Thymus (tissue), 11 donors: Measurements from ENCODE around the gene SUMO1. TPM values are rescaled to one million over a fixed set of nuclear protein-coding genes. Genes with fewer than 3 reads are reported as not detected.
"Not testable (repeated sequence)": the region's sequence is repeated elsewhere in the genome, so short reads cannot be mapped to it uniquely, and the experiment has no call there.

ENCODE experiments used
- DNase-seq, 9 donors: peaks; one replicate each; pipeline ENCODE4 v3.0.0-alpha.2; 2013; ENCODE audit warnings: low spot score in 9 of 9, low read depth in 6 of 9, missing footprints in 1 of 9
- H3K27ac ChIP-seq, 2 donors: one replicate each; pipeline ENCODE4 v1.5.1; 2013; ENCODE audit warnings: control low read depth in 1 of 2, low read depth in 1 of 2, low read length in 1 of 2, mild to moderate bottlenecking in 1 of 2, moderate library complexity in 1 of 2
- H3K27me3 ChIP-seq, 2 donors: one replicate each; pipeline ENCODE4 v1.5.1; 2013; ENCODE audit warnings: low read length in 1 of 2; ENCODE audit not compliant: control insufficient read depth in 2 of 2, insufficient read depth in 1 of 2
- H3K36me3 ChIP-seq, 2 donors: one replicate each; pipeline ENCODE4 v1.5.1; 2013; ENCODE audit warnings: low read length in 1 of 2, mild to moderate bottlenecking in 1 of 2, moderate library complexity in 1 of 2; ENCODE audit not compliant: control insufficient read depth in 2 of 2, insufficient read depth in 2 of 2
- H3K4me1 ChIP-seq, 2 donors: one replicate each; pipeline ENCODE4 v1.5.1; 2013; ENCODE audit warnings: low read length in 2 of 2; ENCODE audit not compliant: control insufficient read depth in 2 of 2, insufficient read depth in 2 of 2
- H3K4me3 ChIP-seq, 2 donors: one replicate each; pipeline ENCODE4 v1.5.1; 2013; ENCODE audit warnings: low read length in 2 of 2, control low read depth in 1 of 2, mild to moderate bottlenecking in 1 of 2
- H3K9me3 ChIP-seq, 2 donors: one replicate each; pipeline ENCODE4 v1.5.1; 2013; ENCODE audit warnings: low read length in 1 of 2, mild to moderate bottlenecking in 1 of 2; ENCODE audit not compliant: control insufficient read depth in 2 of 2, insufficient read depth in 1 of 2
- WGBS: extraction: QIAGEN DNeasy Blood & Tissue Kit; methylation state at CpG from one replicate; pipeline ENCODE4 v1.1.7; 2013; 5-methylcytosine and 5-hydroxymethylcytosine counted together
- polyA plus RNA-seq: library from polyadenylated mRNA; stranded (reverse); fragments of 200-250 nt; gene quantifications from one replicate; pipeline ENCODE4 v1.2.3, GENCODE V29; 2013
- total RNA-seq: library from RNA; stranded (reverse); fragments of 120-200 nt; gene quantifications from one replicate; pipeline ENCODE4 v1.2.4, GENCODE V29; 2013
- donor health status: healthy.

SUMO1 gene
- total and polyA plus RNA-seq, 2 donors: 144 to 177 TPM

- Histone ChIP-seq H3K9me3 (no peaks in the 10 kb centered on the region), H3K27ac (peak overlapping the region in 1 of 2 donors; percentile 100), H3K4me3 (peak overlapping the region; percentile 96 to 97), H3K4me1 (peaks cover 8 to 18% of the 10 kb centered on the region in 2 donors), H3K36me3 (no peaks in the 10 kb centered on the region), H3K27me3 (no peaks in the 10 kb centered on the region)
- 12% methylated on average over 9 of the region's 9 CpGs for WGBS
- peak in 3 of 9 donors; percentile 24 to 48 (median 35) for DNase-seq
These were observed 29.1 kb upstream of the SUMO1 start for GRCh38 chr2:202267495-202267894.

- peak; percentile 88 to 98 (median 93) for DNase-seq
- peaks cover 8 to 18% of the 10 kb centered on the region in 2 donors for H3K4me1 ChIP-seq
- WGBS: under 1% methylated on average over 54 of the region's 54 CpGs
- peak within 1 kb of the TSS; percentile 96 to 97 for H3K4me3 ChIP-seq
- peak within 1 kb of the TSS; percentile 96 to 100 for H3K27ac ChIP-seq
- no peaks in the 10 kb centered on the region for H3K27me3 ChIP-seq
- no peaks in the 10 kb centered on the region for H3K9me3 ChIP-seq
- H3K36me3 ChIP-seq: no peaks in the 10 kb centered on the region
These were observed 27.3 kb upstream of the SUMO1 start, which contains the start of gene NOP58 for GRCh38 chr2:202265467-202266277. NOP58 (plus strand) TSS chr2:202265763; CDS start chr2:202265942, 179 bp downstream.

GRCh38 chr2:202261531-202261930 lies 23.1 kb upstream of the SUMO1 start:
- Histone ChIP-seq H3K36me3 (no peaks in the 10 kb centered on the region), H3K4me3 (no peak overlapping the region), H3K27me3 (no peaks in the 10 kb centered on the region), H3K27ac (no peak overlapping the region), H3K9me3 (no peaks in the 10 kb centered on the region), H3K4me1 (peaks cover 0 to 3% of the 10 kb centered on the region in 2 donors)
- DNase-seq: no peak
- WGBS: 96% methylated on average over 4 of the region's 4 CpGs

GRCh38 chr2:202251494-202251893 lies 13.1 kb upstream of the SUMO1 start:
- Histone ChIP-seq H3K27me3 (no peaks in the 10 kb centered on the region), H3K4me1 (no peaks in the 10 kb centered on the region), H3K4me3 (no peak overlapping the region), H3K27ac (no peak overlapping the region), H3K36me3 (no peaks in the 10 kb centered on the region), H3K9me3 (no peaks in the 10 kb centered on the region)
- no peak for DNase-seq
- WGBS: 98% methylated on average over 5 of the region's 5 CpGs

GRCh38 chr2:202249521-202250253 lies 11.3 kb upstream of the SUMO1 start:
- DNase-seq: no peak
- no peaks in the 10 kb centered on the region for H3K9me3 ChIP-seq
- no peak overlapping the region for H3K4me3 ChIP-seq
- H3K27me3 ChIP-seq: no peaks in the 10 kb centered on the region
- WGBS: 91% methylated on average over 10 of the region's 10 CpGs
- no peaks in the 10 kb centered on the region for H3K36me3 ChIP-seq
- H3K4me1 ChIP-seq: no peaks in the 10 kb centered on the region
- no peak overlapping the region for H3K27ac ChIP-seq

GRCh38 chr2:202247710-202248109 lies 9.3 kb upstream of the SUMO1 start:
- H3K4me1 ChIP-seq, H3K27ac ChIP-seq, H3K4me3 ChIP-seq, DNase-seq, H3K27me3 ChIP-seq, H3K36me3 ChIP-seq, H3K9me3 ChIP-seq: not testable (repeated sequence)
- 97% methylated on average over 5 of the region's 5 CpGs for WGBS

GRCh38 chr2:202237787-202238233 lies 587 bp downstream of the SUMO1 start:
- H3K27ac ChIP-seq: peak overlapping the region; percentile 87 to 90
- whole genome bisulfite sequencing: under 1% methylated on average over 30 of the region's 30 CpGs
- peak in 7 of 9 donors; percentile 3 to 54 (median 21) for DNase-seq
- no peaks in the 10 kb centered on the region for H3K27me3 ChIP-seq
- no peaks in the 10 kb centered on the region for H3K9me3 ChIP-seq
- H3K4me1 ChIP-seq: peaks cover 4 to 5% of the 10 kb centered on the region in 2 donors
- H3K4me3 ChIP-seq: peak overlapping the region; percentile 82 to 96
- no peaks in the 10 kb centered on the region for H3K36me3 ChIP-seq

- WGBS: 95% methylated on average over 1 of the region's 1 CpG
- no peaks in the 10 kb centered on the region for H3K27me3 ChIP-seq
- H3K9me3 ChIP-seq: no peaks in the 10 kb centered on the region
- no peak overlapping the region for H3K4me3 ChIP-seq
- DNase-seq: no peak
- H3K27ac ChIP-seq: no peak overlapping the region
- H3K36me3 ChIP-seq: peaks cover 5 to 30% of the 10 kb centered on the region in 2 donors
- no peaks in the 10 kb centered on the region for H3K4me1 ChIP-seq
These were observed 16.5 kb downstream of the SUMO1 start for GRCh38 chr2:202221873-202222272.

- Histone ChIP-seq H3K4me1 (no peaks in the 10 kb centered on the region), H3K36me3 (peaks cover 7 to 46% of the 10 kb centered on the region in 2 donors), H3K27ac (no peak overlapping the region), H3K27me3 (no peaks in the 10 kb centered on the region), H3K4me3 (no peak overlapping the region), H3K9me3 (no peaks in the 10 kb centered on the region)
- no peak for DNase-seq
- WGBS: 97% methylated on average over 1 of the region's 1 CpG
These were observed 23.2 kb downstream of the SUMO1 start for GRCh38 chr2:202215179-202215578.
